A549 (cell line): ENCODE measurements around the gene SFXN3.

ENCODE experiments used
- CEBPB ChIP-seq, 2 experiments: fragments of >200 bp in 1 of 2; sonication (Bioruptor Twin) in 1 of 2; formaldehyde crosslinking in 1 of 2; IDR thresholded peaks; 2 replicates each; pipeline ENCODE4 v1.6.1; 2012 to 2016
- CHD4 ChIP-seq: fragments of 200-600 bp; sonication (generic); IDR thresholded peaks from 2 replicates; pipeline ENCODE4 v1.6.1; 2016; ENCODE audit warnings: antibody characterized with exemption, mild to moderate bottlenecking, borderline replicate concordance
- CTCF ChIP-seq: fragments of >200 bp; sonication (Bioruptor Twin); formaldehyde crosslinking; IDR thresholded peaks from 3 replicates; pipeline ENCODE4 v1.5.1; 2016
- GATA3 ChIP-seq: IDR thresholded peaks from 2 replicates; pipeline ENCODE4 v1.6.1; 2012; ENCODE audit warnings: borderline replicate concordance
- HES2 ChIP-seq: fragments of >200 bp; sonication (Bioruptor Twin); formaldehyde crosslinking; IDR thresholded peaks from 2 replicates; pipeline ENCODE4 v1.6.1; 2016
- MAFK ChIP-seq: fragments of 450-650 bp; IDR thresholded peaks from 2 replicates; pipeline ENCODE4 v1.6.1; 2014; ENCODE audit not compliant: partially characterized antibody
- MAX ChIP-seq: IDR thresholded peaks from 2 replicates; pipeline ENCODE4 v1.6.1; 2012
- PBX3 ChIP-seq: IDR thresholded peaks from 2 replicates; pipeline ENCODE4 v1.6.1; 2012
- POLR2A ChIP-seq: IDR thresholded peaks from 2 replicates; pipeline ENCODE4 v1.6.1; 2012; ENCODE audit warnings: mild to moderate bottlenecking, low read length
- RAD21 ChIP-seq, 2 experiments: fragments of >200 bp in 1 of 2; sonication (Bioruptor Twin) in 1 of 2; formaldehyde crosslinking in 1 of 2; IDR thresholded peaks in 1 of 2; conservative IDR thresholded peaks in 1 of 2; 2 replicates in 1 of 2; 3 replicates in 1 of 2; pipeline ENCODE4 v1.6.1; 2012 to 2018; ENCODE audit warnings: inconsistent platforms in 1 of 2
- RARB ChIP-seq: fragments of 250-450 bp; sonication (Bioruptor Pico); IDR thresholded peaks from 2 replicates; pipeline ENCODE4 v1.8.0; 2021; ENCODE audit warnings: mild to moderate bottlenecking, moderate library complexity
- RFX5 ChIP-seq: fragments of 450-650 bp; IDR thresholded peaks from 2 replicates; pipeline ENCODE4 v1.7.1; 2014; ENCODE audit warnings: antibody characterized with exemption, mild to moderate bottlenecking, moderate library complexity
- USF2 ChIP-seq: fragments of 450-650 bp; IDR thresholded peaks from 2 replicates; pipeline ENCODE4 v1.6.1; 2014; ENCODE audit warnings: antibody characterized with exemption

GRCh38 chr10:101007915-101008822 is 22.9 kb upstream of the SFXN3 start:
- TF ChIP-seq POLR2A (no peak), RAD21 (conservative IDR thresholded peaks at IDR 0.05 in 1 of 2, IDR thresholded peaks at IDR 0.05 in 1 of 2) (no peak), CTCF (no peak), PBX3 (no peak), RARB (no peak), RFX5 (no peak), GATA3 (no peak), MAX (no peak), CHD4 (no peak), HES2 (no peak), CEBPB (IDR thresholded peaks at IDR 0.05) (no peak), MAFK (no peak), USF2 (no peak)
